Measurements from ENCODE around the gene DPP3. TPM values are rescaled to one million over a fixed set of nuclear protein-coding genes. Genes with fewer than 3 reads are reported as not detected.

Gene DPP3
- total and polyA plus RNA-seq, 4 experiments from 2014 or later, result 21.0 to 31.0 (median 25.9) TPM

- Histone ChIP-seq H3K27ac (ENCODE audit: low read depth, low read length) (no peak overlapping the region), H3K4me1 (ENCODE audit: insufficient read depth, low read length) (peaks cover 12% of the 10 kb centered on the region), H3K4me3 (ENCODE audit: low read length in 2 of 2) (no peak overlapping the region), H3K9me3 (ENCODE audit: control insufficient read depth in 1 of 2, low read length in 2 of 2) (no peaks in the 10 kb centered on the region), H3K36me3 (ENCODE audit: insufficient read depth, low read length) (no peaks in the 10 kb centered on the region), H3K27me3 (ENCODE audit: insufficient read depth, low read length) (no peaks in the 10 kb centered on the region)
- H3K9me3 Mint-ChIP-seq, result peaks cover 0 to 3% (median 0%) of the 10 kb centered on the region in 8 donors
- H3K27me3 Mint-ChIP-seq, result peaks cover 3 to 13% of the 10 kb centered on the region in 2 donors
- no peaks in the 10 kb centered on the region for H3K36me3 Mint-ChIP-seq
- no peak overlapping the region for H3K27ac Mint-ChIP-seq
- H3K4me1 Mint-ChIP-seq, result peaks cover 12 to 14% (median 13%) of the 10 kb centered on the region in 4 donors
- H3K4me3 Mint-ChIP-seq, result no peak overlapping the region
- intact Hi-C loops (cut with micrococcal nuclease), result no loop called here
- POLR2A ChIA-PET (ENCODE audit: partially characterized antibody), result no interaction called here
- CTCF ChIA-PET (ENCODE audit: partially characterized antibody), result interaction anchor here (1.4 kb wide), 1 partner anchor 12 kb away, joined by 3 read pairs; the partner anchor contains the start of gene MRPL11
- DNase-seq, result no peak
Observed at GRCh38 chr11:66450560-66450959, 29.7 kb upstream of the DPP3 start.

DNA sequence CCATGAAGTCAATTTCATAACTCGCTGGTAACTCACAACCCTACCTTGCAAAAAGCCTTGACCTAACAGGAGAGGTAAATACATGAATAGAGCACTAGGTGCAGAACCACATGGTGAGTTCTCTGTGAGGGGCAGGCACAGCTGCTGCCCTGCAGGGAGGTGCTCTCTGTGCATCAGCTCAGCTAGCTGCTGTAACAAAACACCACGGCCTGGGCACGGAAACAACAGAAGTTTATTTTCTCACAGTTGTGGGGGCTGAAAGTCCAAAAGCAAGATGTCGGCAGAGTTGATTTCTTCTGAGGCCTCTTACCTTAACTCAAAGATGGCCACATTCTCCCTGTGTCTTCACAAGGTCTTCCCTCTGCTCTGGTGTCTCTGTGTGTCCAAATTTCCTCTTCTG, 28.6 kb upstream of the DPP3 start:
- Mint-ChIP-seq H3K36me3 (no peaks in the 10 kb centered on the region), H3K27ac (no peak overlapping the region), H3K4me3 (no peak overlapping the region), H3K9me3 (peaks cover 0 to 1% (median 0%) of the 10 kb centered on the region in 8 donors), H3K27me3 (peaks cover 3 to 13% of the 10 kb centered on the region in 2 donors), H3K4me1 (peaks cover 12 to 14% (median 13%) of the 10 kb centered on the region in 4 donors)
- CTCF ChIA-PET (ENCODE audit: partially characterized antibody), result no interaction called here
- no peak overlapping the region for H3K27ac ChIP-seq (ENCODE audit: low read depth, low read length)
- H3K4me3 ChIP-seq (ENCODE audit: low read length in 2 of 2), result no peak overlapping the region
- peaks cover 12% of the 10 kb centered on the region for H3K4me1 ChIP-seq (ENCODE audit: insufficient read depth, low read length)
- DNase-seq, result no peak
- intact Hi-C loops (cut with micrococcal nuclease), result no loop called here
- no peaks in the 10 kb centered on the region for H3K9me3 ChIP-seq (ENCODE audit: control insufficient read depth in 1 of 2, low read length in 2 of 2)
- H3K27me3 ChIP-seq (ENCODE audit: insufficient read depth, low read length), result no peaks in the 10 kb centered on the region
- no peaks in the 10 kb centered on the region for H3K36me3 ChIP-seq (ENCODE audit: insufficient read depth, low read length)
- POLR2A ChIA-PET (ENCODE audit: partially characterized antibody), result no interaction called here

GRCh38 chr11:66454247-66454646, 26.0 kb upstream of the DPP3 start:
- Histone ChIP-seq H3K9me3 (ENCODE audit: control insufficient read depth in 1 of 2, low read length in 2 of 2) (no peaks in the 10 kb centered on the region), H3K27me3 (ENCODE audit: insufficient read depth, low read length) (no peaks in the 10 kb centered on the region), H3K4me1 (ENCODE audit: insufficient read depth, low read length) (peaks cover 12% of the 10 kb centered on the region), H3K27ac (ENCODE audit: low read depth, low read length) (no peak overlapping the region), H3K36me3 (ENCODE audit: insufficient read depth, low read length) (no peaks in the 10 kb centered on the region), H3K4me3 (ENCODE audit: low read length in 2 of 2) (no peak overlapping the region)
- no peaks in the 10 kb centered on the region for H3K36me3 Mint-ChIP-seq
- H3K4me3 Mint-ChIP-seq, result peak overlapping the region in 3 of 8 donors; percentile 22 to 51 (median 30)
- peak overlapping the region in 2 of 7 donors; percentile 14 to 54 for H3K27ac Mint-ChIP-seq
- H3K27me3 Mint-ChIP-seq, result peaks cover 3 to 9% of the 10 kb centered on the region in 2 donors
- POLR2A ChIA-PET (ENCODE audit: partially characterized antibody), result interaction anchor here (0.8 kb wide), 1 partner anchor 13 kb away, joined by 3 read pairs; the partner anchor contains the start of gene PELI3
- intact Hi-C loops (cut with micrococcal nuclease), result no loop called here
- CTCF ChIA-PET (ENCODE audit: partially characterized antibody), result interaction anchor here (0.6 to 2.0 kb wide), 2 partner anchors 25 to 715 kb away, joined by 3 to 4 read pairs; no protein-coding TSS in a partner anchor
- peaks cover 0 to 1% (median 0%) of the 10 kb centered on the region in 8 donors for H3K9me3 Mint-ChIP-seq
- H3K4me1 Mint-ChIP-seq, result peaks cover 12 to 14% (median 13%) of the 10 kb centered on the region in 4 donors
- no peak for DNase-seq

- H3K27me3 ChIP-seq (ENCODE audit: insufficient read depth, low read length), result no peaks in the 10 kb centered on the region
- peaks cover 12 to 14% (median 13%) of the 10 kb centered on the region in 4 donors for H3K4me1 Mint-ChIP-seq
- peaks cover 12% of the 10 kb centered on the region for H3K4me1 ChIP-seq (ENCODE audit: insufficient read depth, low read length)
- no peak overlapping the region for H3K4me3 Mint-ChIP-seq
- H3K27me3 Mint-ChIP-seq, result peaks cover 0 to 5% of the 10 kb centered on the region in 2 donors
- no peak overlapping the region for H3K27ac ChIP-seq (ENCODE audit: low read depth, low read length)
- intact Hi-C loops (cut with micrococcal nuclease), result no loop called here
- ChIA-PET POLR2A (ENCODE audit: partially characterized antibody) (interaction anchor here (0.8 kb wide), 1 partner anchor 12 kb away, joined by 3 read pairs; the partner anchor contains the start of gene PELI3), CTCF (ENCODE audit: partially characterized antibody) (interaction anchor here (0.6 to 2.0 kb wide), 3 partner anchors 24 to 395 kb away, joined by 3 to 4 read pairs (median 3); no protein-coding TSS in a partner anchor)
- no peaks in the 10 kb centered on the region for H3K36me3 Mint-ChIP-seq
- H3K9me3 Mint-ChIP-seq, result peaks cover 0 to 1% (median 0%) of the 10 kb centered on the region in 8 donors
- no peaks in the 10 kb centered on the region for H3K36me3 ChIP-seq (ENCODE audit: insufficient read depth, low read length)
- H3K9me3 ChIP-seq (ENCODE audit: control insufficient read depth in 1 of 2, low read length in 2 of 2), result no peaks in the 10 kb centered on the region
- H3K27ac Mint-ChIP-seq, result peak overlapping the region in 1 of 7 donors; percentile 10
- DNase-seq, result no peak
- no peak overlapping the region for H3K4me3 ChIP-seq (ENCODE audit: low read length in 2 of 2)
Observed at GRCh38 chr11:66454828-66455227, 25.4 kb upstream of the DPP3 start.

DNA sequence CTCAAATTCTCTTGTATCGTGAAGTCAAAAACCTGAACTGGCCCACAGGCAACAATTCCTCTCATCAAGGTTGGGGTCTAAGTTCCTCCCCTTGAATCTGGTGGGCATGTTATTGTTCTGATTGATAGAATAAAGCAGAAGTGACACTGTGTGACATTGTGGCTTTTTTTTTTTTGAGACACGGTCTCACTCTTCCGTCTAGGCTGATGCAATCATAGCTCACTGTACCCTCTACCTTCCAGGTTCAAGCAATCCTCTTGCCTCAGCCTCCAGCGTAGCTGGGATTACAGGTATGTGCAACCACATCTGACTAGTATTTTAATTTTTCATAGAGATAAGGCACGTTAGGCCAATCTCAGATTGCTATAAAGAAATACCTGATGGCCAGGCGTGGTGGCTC, 22.4 kb upstream of the DPP3 start:
- no peaks in the 10 kb centered on the region for H3K9me3 ChIP-seq (ENCODE audit: control insufficient read depth in 1 of 2, low read length in 2 of 2)
- intact Hi-C loops (cut with micrococcal nuclease), result no loop called here
- H3K4me3 ChIP-seq (ENCODE audit: low read length in 2 of 2), result no peak overlapping the region
- Mint-ChIP-seq H3K36me3 (no peaks in the 10 kb centered on the region), H3K27me3 (no peaks in the 10 kb centered on the region), H3K9me3 (peaks cover 0 to 2% (median 0%) of the 10 kb centered on the region in 8 donors), H3K4me1 (peaks cover 12 to 14% (median 14%) of the 10 kb centered on the region in 4 donors), H3K4me3 (no peak overlapping the region), H3K27ac (no peak overlapping the region)
- no peaks in the 10 kb centered on the region for H3K27me3 ChIP-seq (ENCODE audit: insufficient read depth, low read length)
- H3K27ac ChIP-seq (ENCODE audit: low read depth, low read length), result no peak overlapping the region
- DNase-seq, result no peak
- peaks cover 12% of the 10 kb centered on the region for H3K4me1 ChIP-seq (ENCODE audit: insufficient read depth, low read length)
- no peaks in the 10 kb centered on the region for H3K36me3 ChIP-seq (ENCODE audit: insufficient read depth, low read length)
- ChIA-PET POLR2A (ENCODE audit: partially characterized antibody) (no interaction called here), CTCF (ENCODE audit: partially characterized antibody) (no interaction called here)

DNA sequence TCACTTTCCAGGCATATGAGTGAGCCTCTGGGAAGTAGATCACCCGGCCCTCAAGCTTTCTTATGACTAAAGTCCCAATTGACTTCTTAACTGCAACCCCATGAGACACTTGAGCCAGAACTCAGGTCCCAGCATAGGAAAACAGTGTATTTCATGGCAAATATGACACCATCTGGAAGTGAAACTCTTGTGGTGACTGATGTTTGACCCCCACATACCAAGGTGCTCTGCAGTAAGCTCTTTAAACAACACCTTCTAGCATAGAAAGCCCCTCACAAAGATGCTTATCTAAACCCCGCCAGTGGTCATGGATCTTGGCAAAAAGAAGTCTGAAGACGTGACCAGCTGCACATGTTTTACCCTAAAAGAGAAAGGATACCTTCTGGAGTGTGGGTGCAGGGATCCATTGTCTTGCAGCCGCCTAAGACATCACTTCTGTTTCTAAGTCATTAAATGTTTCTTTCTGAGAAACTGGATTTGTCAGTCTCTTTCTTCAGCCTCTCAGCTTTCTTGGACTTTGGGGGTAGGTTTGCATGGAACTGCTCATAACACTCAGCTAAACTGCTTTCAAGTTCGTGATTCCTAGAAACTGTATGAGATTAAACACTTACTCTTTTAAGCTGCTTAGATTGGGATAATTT, 21.0 kb upstream of the DPP3 start:
- Mint-ChIP-seq H3K36me3 (no peaks in the 10 kb centered on the region), H3K9me3 (peaks cover 0 to 3% (median under 1%) of the 10 kb centered on the region in 8 donors), H3K27me3 (no peaks in the 10 kb centered on the region), H3K4me1 (peaks cover 5 to 9% (median 8%) of the 10 kb centered on the region in 4 donors), H3K4me3 (no peak overlapping the region), H3K27ac (no peak overlapping the region)
- H3K4me3 ChIP-seq (ENCODE audit: low read length in 2 of 2), result no peak overlapping the region
- ChIA-PET CTCF (ENCODE audit: partially characterized antibody) (no interaction called here), POLR2A (ENCODE audit: partially characterized antibody) (no interaction called here)
- no peaks in the 10 kb centered on the region for H3K27me3 ChIP-seq (ENCODE audit: insufficient read depth, low read length)
- H3K4me1 ChIP-seq (ENCODE audit: insufficient read depth, low read length), result peaks cover 6% of the 10 kb centered on the region
- no peak overlapping the region for H3K27ac ChIP-seq (ENCODE audit: low read depth, low read length)
- H3K9me3 ChIP-seq (ENCODE audit: control insufficient read depth in 1 of 2, low read length in 2 of 2), result no peaks in the 10 kb centered on the region
- intact Hi-C loops (cut with micrococcal nuclease), result no loop called here
- no peak for DNase-seq
- no peaks in the 10 kb centered on the region for H3K36me3 ChIP-seq (ENCODE audit: insufficient read depth, low read length)

- POLR2A ChIA-PET (ENCODE audit: partially characterized antibody), result no interaction called here
- intact Hi-C loops (cut with micrococcal nuclease), result no loop called here
Observed at GRCh38 chr11:66462010-66462409, 18.2 kb upstream of the DPP3 start.

More at GRCh38 chr11:66462010-66462409, 18.2 kb upstream of the DPP3 start:
- Mint-ChIP-seq H3K27me3 (no peaks in the 10 kb centered on the region), H3K27ac (no peak overlapping the region), H3K4me3 (no peak overlapping the region), H3K4me1 (peaks cover 2 to 10% (median 8%) of the 10 kb centered on the region in 4 donors), H3K9me3 (peaks cover 0 to 3% (median under 1%) of the 10 kb centered on the region in 8 donors), H3K36me3 (peaks cover 0 to 3% of the 10 kb centered on the region in 2 donors)
- Histone ChIP-seq H3K4me1 (ENCODE audit: insufficient read depth, low read length) (peaks cover 6% of the 10 kb centered on the region), H3K4me3 (ENCODE audit: low read length in 2 of 2) (no peak overlapping the region), H3K27me3 (ENCODE audit: insufficient read depth, low read length) (no peaks in the 10 kb centered on the region), H3K36me3 (ENCODE audit: insufficient read depth, low read length) (no peaks in the 10 kb centered on the region), H3K9me3 (ENCODE audit: control insufficient read depth in 1 of 2, low read length in 2 of 2) (no peaks in the 10 kb centered on the region), H3K27ac (ENCODE audit: low read depth, low read length) (no peak overlapping the region)
- CTCF ChIA-PET (ENCODE audit: partially characterized antibody), result no interaction called here
- no peak for DNase-seq

Measured in CD4-positive, alpha-beta memory T cell (primary cell).